ENCODE data around the gene MACROD2.

The MACROD2 gene

DNA sequence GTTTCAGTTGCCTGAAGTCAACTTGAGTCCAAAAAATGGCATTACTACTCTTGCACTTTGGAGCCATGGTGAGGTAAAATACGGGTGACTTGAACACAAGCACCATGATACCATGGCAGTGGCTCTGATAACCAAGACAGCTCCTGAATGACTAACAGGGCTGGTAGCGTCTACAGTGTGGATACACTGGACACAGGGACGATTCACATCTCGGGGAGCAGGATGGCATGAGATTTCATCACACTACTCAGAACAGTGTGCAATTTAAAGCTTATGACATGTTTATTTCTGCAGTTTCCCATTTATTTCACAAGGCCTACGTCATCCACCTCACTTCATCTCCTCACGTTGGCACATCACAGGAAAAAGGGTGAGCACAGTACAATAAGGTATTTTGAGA is 1627.1 kb downstream of the MACROD2 start:
- DNase-seq, result no peak

DNA sequence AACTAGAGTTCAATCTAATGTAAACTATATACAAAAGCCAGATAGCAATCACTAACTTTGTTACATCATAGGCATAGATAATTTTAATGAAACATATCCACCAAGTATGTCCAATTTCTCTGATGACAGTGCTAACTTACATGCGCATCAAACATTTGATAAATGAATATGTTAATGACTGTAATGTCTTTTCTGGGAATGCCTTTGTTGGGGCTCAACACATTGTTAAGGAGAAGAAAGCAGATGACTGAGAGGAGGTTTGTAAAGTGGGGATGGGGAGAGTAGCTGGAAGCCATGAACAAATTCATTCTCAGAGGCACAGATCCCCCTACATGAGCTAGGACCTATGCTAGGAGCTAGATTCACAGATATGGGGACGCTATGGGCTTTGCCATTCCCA is 1627.9 kb downstream of the MACROD2 start:
- no peak for DNase-seq

DNA sequence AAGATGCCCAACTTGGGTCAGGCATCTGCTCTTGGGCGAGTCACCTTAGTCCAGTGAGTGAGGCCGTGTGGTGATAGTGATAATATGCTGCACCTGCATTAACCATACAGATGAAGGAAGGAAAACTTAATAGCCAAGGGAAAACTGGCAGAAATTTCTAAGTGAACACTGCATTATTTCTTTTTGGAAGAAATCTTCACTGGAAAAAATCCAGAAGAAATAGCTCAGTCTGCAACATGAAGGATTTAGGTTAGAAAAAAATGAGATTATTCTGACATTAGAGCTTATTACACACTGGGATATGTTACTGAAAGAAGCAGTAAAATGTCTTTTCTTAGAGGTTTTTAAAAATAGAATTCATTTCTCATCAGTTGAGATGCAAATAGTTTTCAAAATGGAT is 1630.7 kb downstream of the MACROD2 start:
- DNase-seq, result no peak

DNA sequence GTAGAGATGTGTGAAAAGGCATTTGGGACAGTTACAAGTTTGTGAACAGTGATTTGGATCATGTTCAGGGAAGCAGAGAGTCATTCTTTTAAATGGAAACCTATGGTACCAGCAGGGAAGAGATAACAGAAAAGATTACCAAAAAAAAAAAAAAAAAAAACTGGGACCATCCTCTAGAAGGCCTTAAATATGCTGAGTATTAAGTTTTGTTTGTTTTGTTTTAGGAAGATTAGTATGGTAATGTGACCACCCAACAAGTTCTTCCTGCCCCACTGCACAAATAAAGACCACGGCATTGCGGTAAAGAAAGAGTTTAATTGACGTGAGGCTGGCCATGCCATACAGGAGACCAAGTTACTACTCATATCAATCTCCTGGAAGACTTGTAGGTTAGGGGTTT is 1631.8 kb downstream of the MACROD2 start:
- no peak for DNase-seq

DNA sequence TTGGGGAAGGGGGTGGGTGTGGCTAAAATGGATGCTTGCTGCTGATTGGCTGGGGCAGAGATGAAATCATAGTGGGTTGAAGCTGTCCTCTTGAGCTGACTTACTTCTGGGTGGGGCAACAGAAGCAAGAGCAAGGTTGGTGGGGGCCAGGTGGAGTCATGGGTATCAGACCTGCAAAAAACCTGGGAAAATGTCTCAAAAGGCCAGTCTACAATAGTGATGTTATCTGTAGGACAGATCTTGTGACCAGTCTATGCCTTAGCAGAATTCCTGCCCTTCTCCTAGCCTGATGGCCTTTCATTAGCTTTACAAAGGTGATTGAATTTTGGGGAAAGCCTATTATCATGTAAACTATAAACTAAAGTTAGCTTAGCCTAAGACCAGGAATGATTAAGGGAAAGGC is 1632.2 kb downstream of the MACROD2 start:
- no peak for DNase-seq

- DNase-seq, result no peak
Measured at GRCh38 chr20:15628851-15629353, 1633.6 kb downstream of the MACROD2 start.

- no peak for DNase-seq
Measured at GRCh38 chr20:15630360-15630759, 1635.0 kb downstream of the MACROD2 start.

GRCh38 chr20:15632680-15633079 is 1637.4 kb downstream of the MACROD2 start:
- DNase-seq, result no peak

DNA sequence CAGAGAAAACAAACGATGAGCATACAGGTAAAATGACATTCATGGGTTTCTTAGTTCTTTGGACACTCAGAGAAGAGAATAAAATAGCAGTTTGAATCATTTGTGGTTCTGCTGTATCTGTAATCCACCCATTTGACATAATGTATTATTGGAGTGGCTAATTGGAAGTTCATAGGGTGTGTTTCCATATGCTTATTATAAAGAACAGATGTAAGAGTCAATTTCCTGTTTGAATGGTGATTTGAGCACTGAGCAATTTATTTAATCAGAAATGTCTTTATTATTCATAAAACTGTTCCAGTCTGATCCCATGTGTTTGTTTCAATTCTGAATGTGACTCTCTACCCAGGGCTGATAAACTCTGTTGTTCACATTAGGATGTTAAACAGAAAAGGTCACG is 1638.8 kb downstream of the MACROD2 start:
- DNase-seq, result no peak

GRCh38 chr20:15637546-15637945 is 1642.2 kb downstream of the MACROD2 start:
- no peak for DNase-seq

GRCh38 chr20:15637950-15638754 is 1642.8 kb downstream of the MACROD2 start:
- DNase-seq, result no peak

DNA sequence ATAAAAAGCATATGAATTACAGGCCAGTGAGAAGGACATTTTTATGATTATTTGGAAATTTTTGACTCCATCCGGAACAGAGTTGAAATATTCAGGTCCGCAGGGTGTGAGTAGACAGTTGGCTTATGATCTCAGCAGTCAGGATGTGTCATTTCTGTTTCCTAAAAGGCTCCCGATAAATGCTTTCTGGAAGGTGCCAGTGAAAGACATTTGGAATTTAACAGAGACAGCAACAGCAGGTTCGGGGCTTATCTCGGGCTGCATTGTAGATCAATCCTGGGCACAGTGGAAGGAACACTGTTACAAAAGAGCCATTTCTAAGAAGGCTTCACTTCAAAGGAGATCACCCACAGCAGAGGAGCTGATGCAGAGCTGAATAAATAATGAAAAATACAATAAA is 1643.5 kb downstream of the MACROD2 start:
- no peak for DNase-seq

DNA sequence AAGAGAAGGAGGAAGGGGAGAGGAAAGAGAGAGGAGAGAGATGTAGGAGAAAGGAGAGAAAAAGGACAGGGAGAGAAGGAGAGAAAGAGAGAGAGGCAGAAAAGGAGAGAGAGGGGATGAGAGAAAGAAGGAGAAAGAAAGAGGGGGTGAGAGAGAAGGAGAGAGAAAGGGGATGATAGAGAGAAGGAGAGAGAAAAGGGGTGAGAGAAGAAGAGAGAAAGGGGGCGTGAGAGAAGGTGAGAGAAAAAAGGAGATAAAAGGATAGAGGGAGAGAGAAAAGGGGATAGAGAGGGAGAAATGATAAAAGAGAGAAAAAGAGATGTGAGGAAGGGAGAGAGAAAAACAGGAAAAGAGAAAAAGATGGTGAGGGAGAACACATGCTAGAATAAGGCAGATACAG is 1644.5 kb downstream of the MACROD2 start:
- DNase-seq, result no peak

DNA sequence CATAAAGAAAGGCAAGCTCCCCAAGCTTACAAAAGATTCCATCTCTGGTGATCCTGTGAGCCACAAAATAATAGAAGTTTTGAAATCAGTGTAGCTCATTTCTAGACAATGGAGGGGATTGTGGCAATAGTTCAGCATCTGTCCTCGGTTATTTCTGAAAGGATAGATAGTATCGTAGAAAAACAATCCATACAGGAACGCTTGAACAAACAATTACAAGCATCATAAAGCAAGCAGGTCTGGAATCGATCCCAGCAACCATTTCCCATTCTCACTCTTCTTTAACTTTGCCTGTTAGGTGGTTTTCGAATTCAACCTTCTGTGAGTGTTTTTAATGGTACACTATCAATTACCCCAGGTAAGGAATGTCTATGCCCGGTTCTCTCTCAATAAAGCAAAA is 1646.8 kb downstream of the MACROD2 start:
- no peak for DNase-seq

- no peak for DNase-seq
Measured at GRCh38 chr20:15642676-15643075, 1647.4 kb downstream of the MACROD2 start.

DNA sequence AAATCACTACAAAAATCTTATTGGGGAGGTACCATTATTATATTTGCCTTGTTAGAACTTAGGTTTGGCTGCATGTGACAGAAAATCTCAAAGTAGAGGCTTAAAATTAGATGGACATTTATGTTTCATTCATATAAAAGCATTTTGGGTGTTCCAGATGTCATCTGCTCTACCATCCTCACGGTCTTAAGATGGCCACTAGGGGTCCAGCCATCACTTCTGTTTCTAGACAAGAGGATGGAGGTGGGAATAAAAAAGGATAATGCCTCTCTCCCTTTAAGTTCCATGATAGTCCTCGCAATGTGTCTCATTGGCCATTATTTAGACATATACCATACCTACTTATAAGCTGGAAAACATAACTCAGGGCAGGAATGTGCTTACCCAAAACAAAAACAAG is 1648.4 kb downstream of the MACROD2 start:
- DNase-seq, result no peak

- DNase-seq, result no peak
Measured at GRCh38 chr20:15645816-15646215, 1650.5 kb downstream of the MACROD2 start.

DNA sequence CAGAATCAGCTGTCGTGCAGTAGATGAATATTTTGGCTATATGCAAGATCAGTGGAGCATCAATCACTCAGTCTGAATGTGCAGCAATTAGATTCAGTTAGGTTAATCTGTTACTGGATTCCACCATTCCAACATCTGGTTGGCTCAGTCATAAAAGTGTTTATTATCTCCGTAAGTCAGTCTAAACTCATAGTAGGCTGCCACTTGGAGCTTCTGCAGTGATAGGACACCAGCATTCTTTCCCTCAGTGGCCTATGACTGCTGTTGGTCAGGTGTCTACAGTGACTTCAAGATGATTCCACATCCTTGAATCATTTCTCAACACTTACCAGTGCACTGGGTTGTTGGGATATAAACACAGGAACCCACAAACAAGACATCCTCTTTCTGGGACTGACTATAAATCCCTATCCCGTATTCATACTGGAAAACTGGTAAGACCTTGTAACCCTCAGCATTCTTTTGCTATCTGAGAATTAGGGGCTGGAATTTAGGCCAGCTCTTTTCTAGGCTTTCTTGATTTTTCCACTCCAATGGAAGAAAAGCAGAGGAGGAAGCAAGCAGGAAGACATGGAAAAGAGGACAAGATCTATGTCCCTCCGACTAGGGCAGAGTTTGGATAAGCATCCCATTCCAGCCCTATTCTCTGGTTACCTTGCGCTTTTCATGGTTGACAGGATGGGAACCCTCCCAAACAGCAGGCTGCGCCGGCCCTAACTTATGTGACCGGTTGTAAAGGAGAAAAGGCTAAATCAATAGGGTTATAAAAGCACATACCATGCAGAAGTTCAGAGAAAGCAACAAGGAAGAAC is 1658.3 kb downstream of the MACROD2 start:
- DNase-seq, result no peak

- no peak for DNase-seq
Measured at GRCh38 chr20:15654208-15654649, 1658.9 kb downstream of the MACROD2 start.

DNA sequence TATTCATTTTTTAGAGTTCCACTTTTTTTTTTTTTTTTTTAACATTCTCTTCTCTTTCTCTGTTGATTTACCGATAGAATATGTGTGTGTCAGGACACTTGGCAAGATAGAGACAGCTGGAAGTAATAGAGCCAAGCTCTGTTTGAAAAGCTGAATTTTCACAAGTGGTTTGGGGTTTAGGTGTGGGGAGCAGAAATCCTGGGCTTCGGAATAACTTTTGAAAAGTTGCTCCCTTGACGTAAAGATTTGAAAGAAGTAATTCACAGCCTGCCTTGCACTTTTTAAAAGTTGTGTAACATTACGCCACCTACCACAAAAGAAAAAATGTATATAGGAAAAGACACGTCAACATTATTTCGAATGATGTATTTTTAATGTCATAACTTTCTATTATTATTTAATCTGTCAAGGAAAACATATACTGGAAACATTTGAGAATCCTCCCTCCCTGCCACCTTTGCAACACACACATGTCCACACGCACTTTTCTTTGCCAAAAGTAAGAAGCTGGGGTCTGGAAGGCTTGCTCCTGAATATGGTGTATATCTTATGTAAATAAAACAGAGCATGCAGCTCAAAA is 1660.1 kb downstream of the MACROD2 start:
- DNase-seq, result no peak

GRCh38 chr20:15656124-15656523 is 1660.8 kb downstream of the MACROD2 start:
- DNase-seq, result no peak

DNA sequence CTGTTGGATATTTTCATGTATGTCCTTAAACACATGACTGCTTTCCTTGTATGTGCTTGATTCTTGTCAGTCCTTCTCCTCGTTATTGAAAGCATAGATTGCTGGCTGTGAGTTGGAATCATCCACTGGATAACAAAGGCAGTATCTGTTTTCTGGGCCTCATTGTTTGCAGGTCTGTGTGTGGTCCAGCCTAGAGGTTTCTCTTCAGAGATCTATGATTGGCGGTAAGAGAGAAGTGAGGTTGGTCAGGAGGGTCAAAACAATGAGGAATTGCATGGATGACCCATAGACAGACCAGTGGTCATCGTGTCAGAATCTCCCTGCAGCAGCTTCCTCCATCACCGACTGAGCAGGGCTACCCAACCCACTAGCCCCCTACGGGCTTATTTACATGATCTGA is 1663.0 kb downstream of the MACROD2 start:
- no peak for DNase-seq

- DNase-seq, result no peak
Measured at GRCh38 chr20:15673206-15673605, 1677.9 kb downstream of the MACROD2 start.
